HepG2 (cell line): ENCODE results near the gene BBS1. TPM values are rescaled to one million over a fixed set of nuclear protein-coding genes. Genes with fewer than 3 reads are reported as not detected.

ENCODE experiments used
- DNMT3B ChIP-seq: conservative IDR thresholded peaks from 2 replicates; pipeline ENCODE4 v1.6.1; 2016; ENCODE audit warnings: missing biosample characterization, control low read depth
- DR1 ChIP-seq: sonication (generic); formaldehyde crosslinking; IDR thresholded peaks from 2 replicates; pipeline ENCODE4 v1.8.0; 2021; ENCODE audit warnings: mild to moderate bottlenecking, missing genetic modification reagents, inconsistent platforms
- GABPB1 ChIP-seq: IDR thresholded peaks from 2 replicates; pipeline ENCODE4 v1.6.1; 2016; ENCODE audit warnings: mild to moderate bottlenecking, missing genetic modification reagents, moderate library complexity, missing compliant biosample characterization
- MAZ ChIP-seq, 2 experiments: sonication (generic) in 1 of 2; formaldehyde crosslinking in 1 of 2; IDR thresholded peaks; 2 replicates each; pipeline versions ENCODE4 v1.5.0 to v1.6.1; 2012 to 2020; ENCODE audit warnings: low read depth in 2 of 2, mild to moderate bottlenecking in 2 of 2, borderline replicate concordance in 1 of 2, improper control_type of control experiment in 1 of 2, low read length in 1 of 2, missing genetic modification reagents in 1 of 2, moderate library complexity in 1 of 2
- MXD3 ChIP-seq: IDR thresholded peaks from 2 replicates; pipeline ENCODE4 v1.6.1; 2016; ENCODE audit warnings: mild to moderate bottlenecking, missing biosample characterization, missing genetic modification reagents
- NCOA5 ChIP-seq: sonication (generic); formaldehyde crosslinking; IDR thresholded peaks from 2 replicates; pipeline ENCODE4 v1.4.0; 2020; ENCODE audit warnings: missing genetic modification reagents
- NR2F2 ChIP-seq: IDR thresholded peaks from 2 replicates; pipeline ENCODE4 v1.6.1; 2012; ENCODE audit warnings: low read depth, inconsistent platforms, borderline replicate concordance
- PHF8 ChIP-seq: sonication (generic); formaldehyde crosslinking; IDR thresholded peaks from 2 replicates; pipeline ENCODE4 v1.5.0; 2020; ENCODE audit warnings: missing genetic modification reagents
- PPARG ChIP-seq: conservative IDR thresholded peaks from 2 replicates; pipeline ENCODE4 v1.6.1; 2016; ENCODE audit warnings: missing biosample characterization, missing genetic modification reagents
- RFX1 ChIP-seq: fragments of 450-650 bp; IDR thresholded peaks from 2 replicates; pipeline ENCODE4 v1.6.1; 2017
- SMAD3 ChIP-seq: sonication (generic); formaldehyde crosslinking; IDR thresholded peaks from 2 replicates; pipeline ENCODE4 v1.4.0; 2020; ENCODE audit warnings: missing genetic modification reagents
- TBX2 ChIP-seq: sonication (generic); formaldehyde crosslinking; IDR thresholded peaks from 2 replicates; pipeline ENCODE4 v1.5.0; 2020; ENCODE audit warnings: missing genetic modification reagents, mild to moderate bottlenecking, borderline replicate concordance
- THAP9 ChIP-seq: sonication (generic); formaldehyde crosslinking; IDR thresholded peaks from 2 replicates; pipeline ENCODE4; 2020; ENCODE audit warnings: missing genetic modification reagents, mild to moderate bottlenecking, borderline replicate concordance
- ZBTB38 ChIP-seq: sonication (generic); formaldehyde crosslinking; IDR thresholded peaks from 2 replicates; pipeline ENCODE4 v1.5.1; 2020; ENCODE audit warnings: mild to moderate bottlenecking, missing genetic modification reagents
- ZFAT ChIP-seq: sonication (generic); formaldehyde crosslinking; conservative IDR thresholded peaks from 2 replicates; pipeline ENCODE4 v1.8.1; 2023; ENCODE audit warnings: missing genetic modification reagents, inconsistent platforms
- ZNF12 ChIP-seq: sonication (generic); formaldehyde crosslinking; IDR thresholded peaks from 2 replicates; pipeline ENCODE4 v1.5.0; 2020; ENCODE audit warnings: missing genetic modification reagents
- ZNF24 ChIP-seq: fragments of 450-650 bp; IDR thresholded peaks from 2 replicates; pipeline ENCODE4 v1.6.1; 2017; ENCODE audit warnings: antibody characterized with exemption, mild to moderate bottlenecking
- ZNF3 ChIP-seq: IDR thresholded peaks from 2 replicates; pipeline ENCODE4 v1.7.0; 2017; ENCODE audit warnings: inconsistent platforms
- ZNF430 ChIP-seq: sonication (generic); formaldehyde crosslinking; IDR thresholded peaks from 2 replicates; pipeline ENCODE4 v1.9.0; 2021; ENCODE audit warnings: mild to moderate bottlenecking, missing genetic modification reagents
- ZNF660 ChIP-seq: sonication (generic); formaldehyde crosslinking; IDR thresholded peaks from 2 replicates; pipeline ENCODE4 v1.5.1; 2020; ENCODE audit warnings: mild to moderate bottlenecking, low read depth, missing genetic modification reagents, borderline replicate concordance
- ZNF891 ChIP-seq: sonication (generic); formaldehyde crosslinking; IDR thresholded peaks from 2 replicates; pipeline ENCODE4 v1.5.0; 2020; ENCODE audit warnings: mild to moderate bottlenecking, missing genetic modification reagents
- ZSCAN21 ChIP-seq: sonication (generic); formaldehyde crosslinking; IDR thresholded peaks from 2 replicates; pipeline ENCODE4 v1.8.0; 2022; ENCODE audit warnings: mild to moderate bottlenecking, missing genetic modification reagents, moderate library complexity, borderline replicate concordance
- ZSCAN25 ChIP-seq: sonication (generic); formaldehyde crosslinking; IDR thresholded peaks from 2 replicates; pipeline ENCODE4 v1.8.0; 2022; ENCODE audit warnings: mild to moderate bottlenecking, missing genetic modification reagents
- ZSCAN30 ChIP-seq: sonication (generic); formaldehyde crosslinking; IDR thresholded peaks from 2 replicates; pipeline ENCODE4 v1.5.0; 2020; ENCODE audit warnings: mild to moderate bottlenecking, missing genetic modification reagents
- polyA plus RNA-seq, 8 experiments: library from polyadenylated mRNA; depleted of rRNA in 3 of 8; stranded (reverse) in 7 of 8; unstranded in 1 of 8; fragments of >200 nt; fragmentation: Illumina TruSeq in 4 of 8; extraction: Trizol in 4 of 8; gene quantifications; 2 replicates each; pipeline versions ENCODE4 v1.2.1 to v1.2.3, GENCODE V29; 2011 to 2016; ENCODE audit warnings: low read depth in 4 of 8, missing spikeins in 1 of 8, mixed read lengths in 1 of 8; ENCODE audit not compliant: insufficient read depth in 1 of 8
- total RNA-seq, 5 experiments: library from RNA; depleted of rRNA; stranded (reverse); fragments of >200 nt; fragmentation: Illumina TruSeq; extraction: Trizol; gene quantifications; 2 replicates each; pipeline ENCODE4 v1.2.3, GENCODE V29; 2016; ENCODE audit warnings: low read depth in 1 of 5

The BBS1 gene
- total and polyA plus RNA-seq, 2 of the 13 experiments (the other 11 are each of a cell fraction or from before 2014, with no cell fraction given): 11.7 to 14.1 TPM

GRCh38 chr11:66510271-66510989 is at the start of gene BBS1 (continued):
- TF ChIP-seq MXD3 (CRISPR knock-in tag) (0 out of 2 replicates have a peak, but pooled peaks have one; percentile 20), ZFAT (CRISPR knock-in tag) (no peak), ZSCAN30 (CRISPR knock-in tag) (no peak), TBX2 (CRISPR knock-in tag) (peak; percentile 82), ZSCAN25 (CRISPR knock-in tag) (0 out of 2 replicates have a peak, but pooled peaks have one; percentile 33), ZNF3 (CRISPR knock-in tag) (no peak), GABPB1 (CRISPR knock-in tag) (peak; percentile 94), ZNF660 (CRISPR knock-in tag) (no peak), SMAD3 (CRISPR knock-in tag) (peak; percentile 60; the same call in 1 of the 2 replicates), NR2F2 (no peak; the same call in 1 of the 2 replicates), RFX1 (peak; percentile 94), ZNF891 (CRISPR knock-in tag) (peak; percentile 61; the same call in 1 of the 2 replicates), PPARG (0 out of 2 replicates have a peak, but pooled peaks have one; percentile 25), PHF8 (CRISPR knock-in tag) (peak; percentile 85), DR1 (CRISPR knock-in tag) (peak; percentile 27; the same call in 1 of the 2 replicates), MAZ (IDR thresholded peaks at IDR 0.05; ENCODE audit: borderline replicate concordance, low read depth, low read length) (0 out of 2 replicates have a peak, but pooled peaks have one; percentile 54), MAZ (CRISPR knock-in tag; IDR thresholded peaks at IDR 0.05; ENCODE audit: low read depth) (peak; percentile 85), DNMT3B (CRISPR knock-in tag) (0 out of 2 replicates have a peak, but pooled peaks have one; percentile 75), ZSCAN21 (peak; percentile 83; the same call in 1 of the 2 replicates), NCOA5 (CRISPR knock-in tag) (no peak), ZNF12 (no peak), ZNF430 (CRISPR knock-in tag) (peak; percentile 54; the same call in 1 of the 2 replicates), ZBTB38 (CRISPR knock-in tag) (peak; percentile 83), ZNF24 (peak; percentile 54; the same call in 1 of the 2 replicates), THAP9 (peak; percentile 63; the same call in 1 of the 2 replicates)
